Measurements from ENCODE around the gene ARID3A. TPM values are rescaled to one million over a fixed set of nuclear protein-coding genes. Genes with fewer than 3 reads are reported as not detected.
A peak's percentile ranks its signal among the peaks of the same experiment; 100 is the strongest.

Gene ARID3A
- total and polyA plus RNA-seq, 12 donors: 1.6 to 10.2 (median 7.4) TPM

DNA sequence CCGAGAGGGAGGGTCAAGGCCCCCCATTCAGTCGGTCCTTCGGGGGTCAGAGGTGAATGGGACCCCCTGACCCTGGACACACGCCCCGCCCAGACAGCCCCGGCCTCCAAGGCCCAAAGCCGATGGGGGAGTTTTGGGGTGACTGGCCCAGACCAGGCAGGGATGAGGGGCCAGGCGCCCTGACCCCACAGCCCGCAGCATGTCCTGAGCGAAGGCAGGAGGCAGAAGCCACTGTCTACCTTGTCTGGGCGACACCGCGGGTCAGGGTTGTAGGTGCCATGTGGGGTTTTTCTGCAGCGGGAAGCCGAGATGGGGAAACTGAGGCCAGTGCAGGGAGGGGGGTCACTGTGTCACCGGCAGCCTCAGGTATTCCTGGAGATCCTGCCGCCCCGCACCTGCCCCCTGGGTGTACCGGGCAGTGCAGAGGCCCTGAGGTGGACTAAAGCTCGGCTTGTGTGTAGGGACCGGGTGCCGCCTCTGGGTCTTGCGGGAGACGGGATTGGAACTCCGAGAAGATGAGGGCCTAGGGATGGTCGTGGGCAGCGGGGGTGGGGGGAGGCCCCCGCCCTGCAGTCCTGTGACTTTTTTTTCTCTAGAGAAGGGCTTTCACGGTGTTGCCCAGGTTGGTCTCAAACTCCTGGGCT lies 8.5 kb downstream of the ARID3A start:
- peak in 1 of 7 donors; percentile 26 for DNase-seq
- Histone ChIP-seq H3K4me1 (replicated peaks in 1 of 2) (peaks cover 14 to 25% of the 10 kb centered on the region in 2 donors), H3K9me3 (replicated peaks in 1 of 3) (no peaks in the 10 kb centered on the region), H3K4me3 (no peak overlapping the region), H3K36me3 (replicated peaks in 1 of 2) (no peaks in the 10 kb centered on the region), H3K27me3 (no peaks in the 10 kb centered on the region), H3K27ac (peak overlapping the region in 3 of 5 donors; percentile 65 to 73 (median 70))
- 84 to 88% (median 87%) methylated on average over 5 to 29 of the region's 29 CpGs for WGBS, 4 donors
- intact Hi-C loops (cut with DNase I): no loop called here
- no peak for TF ChIP-seq POLR2A (IDR thresholded peaks at IDR 0.05)

DNA sequence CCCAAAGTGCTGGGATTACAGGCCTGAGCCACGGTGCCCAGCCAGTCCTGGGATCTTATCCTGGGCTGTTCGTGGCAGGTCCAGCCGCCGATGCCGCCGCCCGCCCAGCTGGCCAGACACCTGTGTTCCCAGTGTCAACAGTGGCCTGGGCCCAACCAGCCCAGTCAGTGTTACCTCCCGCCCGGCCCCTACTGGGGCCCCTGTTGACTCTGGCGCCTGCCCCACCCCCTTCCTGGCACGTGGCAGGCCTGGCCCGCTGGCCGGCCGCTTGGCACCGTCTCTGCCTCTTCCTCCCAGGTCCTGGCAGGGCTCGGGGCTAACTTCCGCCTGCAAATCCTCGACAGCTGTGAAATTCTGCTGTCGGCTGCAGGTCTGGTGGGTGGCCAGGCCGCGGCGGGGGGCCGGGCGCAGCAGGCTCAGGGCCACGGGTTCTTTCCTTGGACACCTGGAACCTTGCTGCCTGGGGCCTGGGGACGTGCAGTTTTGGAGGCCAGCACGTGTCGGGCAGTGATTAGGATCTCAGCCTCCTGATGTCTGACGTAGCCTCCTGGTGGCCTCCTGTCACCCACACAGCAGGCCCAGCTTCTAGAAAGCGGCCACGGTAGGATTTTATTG lies 9.1 kb downstream of the ARID3A start:
- Histone ChIP-seq H3K4me3 (no peak overlapping the region), H3K27me3 (no peaks in the 10 kb centered on the region), H3K9me3 (replicated peaks in 1 of 3) (no peaks in the 10 kb centered on the region), H3K4me1 (replicated peaks in 1 of 2) (peaks cover 16 to 25% of the 10 kb centered on the region in 2 donors), H3K36me3 (replicated peaks in 1 of 2) (no peaks in the 10 kb centered on the region), H3K27ac (peak overlapping the region in 3 of 5 donors; percentile 65 to 73 (median 70))
- WGBS, 4 donors: 19 to 33% (median 25%) methylated on average over 3 to 31 of the region's 31 CpGs
- peak; percentile 82 to 93 (median 86) for DNase-seq
- intact Hi-C loops (cut with DNase I): no loop called here
- TF ChIP-seq POLR2A (IDR thresholded peaks at IDR 0.05): peak in 1 of 2 donors; percentile 56
- TF ChIP-seq, protein P1, sequence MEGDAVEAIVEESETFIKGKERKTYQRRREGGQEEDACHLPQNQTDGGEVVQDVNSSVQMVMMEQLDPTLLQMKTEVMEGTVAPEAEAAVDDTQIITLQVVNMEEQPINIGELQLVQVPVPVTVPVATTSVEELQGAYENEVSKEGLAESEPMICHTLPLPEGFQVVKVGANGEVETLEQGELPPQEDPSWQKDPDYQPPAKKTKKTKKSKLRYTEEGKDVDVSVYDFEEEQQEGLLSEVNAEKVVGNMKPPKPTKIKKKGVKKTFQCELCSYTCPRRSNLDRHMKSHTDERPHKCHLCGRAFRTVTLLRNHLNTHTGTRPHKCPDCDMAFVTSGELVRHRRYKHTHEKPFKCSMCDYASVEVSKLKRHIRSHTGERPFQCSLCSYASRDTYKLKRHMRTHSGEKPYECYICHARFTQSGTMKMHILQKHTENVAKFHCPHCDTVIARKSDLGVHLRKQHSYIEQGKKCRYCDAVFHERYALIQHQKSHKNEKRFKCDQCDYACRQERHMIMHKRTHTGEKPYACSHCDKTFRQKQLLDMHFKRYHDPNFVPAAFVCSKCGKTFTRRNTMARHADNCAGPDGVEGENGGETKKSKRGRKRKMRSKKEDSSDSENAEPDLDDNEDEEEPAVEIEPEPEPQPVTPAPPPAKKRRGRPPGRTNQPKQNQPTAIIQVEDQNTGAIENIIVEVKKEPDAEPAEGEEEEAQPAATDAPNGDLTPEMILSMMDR (IDR thresholded peaks at IDR 0.05): peak in 3 of 6 experiments; percentile 7 to 30 (median 11)

DNA sequence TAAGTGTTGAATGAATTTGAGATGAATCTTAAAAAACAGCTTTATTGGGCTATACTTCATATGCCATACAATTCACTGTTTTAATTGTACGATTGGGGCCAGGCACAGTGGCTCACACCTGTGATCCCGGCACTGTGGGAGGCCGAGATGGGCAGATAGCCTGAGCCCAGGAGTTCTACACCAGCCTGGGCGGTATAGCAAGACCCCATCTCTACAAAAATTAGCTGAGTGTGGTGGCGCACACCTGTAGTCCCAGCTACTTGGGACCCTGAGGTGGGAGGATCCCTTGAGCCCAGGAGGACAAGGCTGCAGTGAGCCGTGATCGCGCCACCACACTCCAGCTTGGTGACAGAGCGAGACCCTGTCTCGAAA lies 10.3 kb downstream of the ARID3A start:
- no peaks in the 10 kb centered on the region for H3K36me3 ChIP-seq (replicated peaks in 1 of 2)
- no peaks in the 10 kb centered on the region for H3K27me3 ChIP-seq
- intact Hi-C loops (cut with DNase I): no loop called here
- no peak for DNase-seq
- WGBS, 4 donors: 97 to 99% (median 98%) methylated on average over 8 to 10 of the region's 10 CpGs
- no peak overlapping the region for H3K4me3 ChIP-seq
- no peak overlapping the region for H3K27ac ChIP-seq
- H3K9me3 ChIP-seq (replicated peaks in 1 of 3): no peaks in the 10 kb centered on the region
- no peak for TF ChIP-seq POLR2A (IDR thresholded peaks at IDR 0.05)
- TF ChIP-seq, protein P1 (IDR thresholded peaks at IDR 0.05): no peak
- H3K4me1 ChIP-seq (replicated peaks in 1 of 2): peaks cover 24 to 36% of the 10 kb centered on the region in 2 donors

DNA sequence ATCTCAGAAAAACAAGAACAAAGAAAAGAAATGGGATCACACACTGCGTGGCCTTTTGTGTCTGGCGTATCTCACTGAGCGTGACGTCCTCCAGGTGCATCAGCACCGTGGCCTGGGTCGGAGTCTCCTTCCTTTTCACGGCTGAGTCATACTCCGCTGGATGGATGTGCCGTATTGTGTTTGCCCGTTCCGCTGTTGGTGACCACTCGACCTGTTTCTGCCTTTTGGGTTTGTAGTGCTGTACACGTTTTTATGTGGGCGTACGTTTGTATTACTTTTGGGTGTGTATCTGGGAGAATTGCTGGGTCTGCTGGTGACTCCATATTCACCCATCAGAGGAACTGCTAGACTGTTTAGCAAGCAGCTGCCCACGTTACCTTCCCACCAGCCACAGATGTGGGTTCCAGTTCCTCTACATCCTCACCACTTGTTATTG lies 11.4 kb downstream of the ARID3A start:
- Histone ChIP-seq H3K9me3 (replicated peaks in 1 of 3) (no peaks in the 10 kb centered on the region), H3K4me3 (no peak overlapping the region), H3K27me3 (no peaks in the 10 kb centered on the region), H3K27ac (no peak overlapping the region), H3K36me3 (replicated peaks in 1 of 2) (no peaks in the 10 kb centered on the region), H3K4me1 (replicated peaks in 1 of 2) (peaks cover 27 to 40% of the 10 kb centered on the region in 2 donors)
- TF ChIP-seq, protein P1 (IDR thresholded peaks at IDR 0.05): no peak
- TF ChIP-seq POLR2A (IDR thresholded peaks at IDR 0.05): no peak
- WGBS, 4 donors: 89 to 95% (median 92%) methylated on average over 16 of the region's 16 CpGs
- DNase-seq: no peak
- intact Hi-C loops (cut with DNase I): no loop called here
